Neuronal stem cell (in vitro differentiated cells): ENCODE data around the gene APBB1.

Experiments
- DNase-seq: peaks from one replicate; pipeline ENCODE4 v3.0.0-alpha.2; 2013; ENCODE audit warnings: low spot score
- H2AFZ ChIP-seq: one replicate; pipeline ENCODE4 v1.6.1; 2013; ENCODE audit warnings: mild to moderate bottlenecking, low read length, inconsistent platforms
- H2AK5ac ChIP-seq: 2 replicates; pipeline ENCODE4 v1.6.1; 2013; ENCODE audit warnings: low read depth, mild to moderate bottlenecking, inconsistent platforms, low read length, moderate library complexity, mixed read lengths
- H2BK120ac ChIP-seq: 2 replicates; pipeline ENCODE4 v1.6.1; 2013; ENCODE audit warnings: low read depth, mild to moderate bottlenecking, inconsistent platforms, low read length, moderate library complexity, mixed read lengths
- H2BK12ac ChIP-seq: one replicate; pipeline ENCODE4 v1.6.1; 2013; ENCODE audit warnings: low read length, inconsistent platforms
- H2BK15ac ChIP-seq: 2 replicates; pipeline ENCODE4 v1.6.1; 2013; ENCODE audit warnings: mild to moderate bottlenecking, low read length, inconsistent platforms, mixed read lengths
- H2BK5ac ChIP-seq: one replicate; pipeline ENCODE4 v1.6.1; 2013; ENCODE audit warnings: inconsistent platforms, mild to moderate bottlenecking, low read length, moderate library complexity
- H3K14ac ChIP-seq: one replicate; pipeline ENCODE4 v1.6.1; 2013; ENCODE audit warnings: low read length, inconsistent platforms
- H3K18ac ChIP-seq: 2 replicates; pipeline ENCODE4 v1.6.1; 2013; ENCODE audit warnings: low read length, inconsistent platforms
- H3K23ac ChIP-seq: 2 replicates; pipeline ENCODE4 v1.6.1; 2013; ENCODE audit warnings: low read depth, mild to moderate bottlenecking, mixed read lengths, low read length, inconsistent platforms; ENCODE audit not compliant: poor library complexity
- H3K27ac ChIP-seq: replicated peaks from 3 replicates; pipeline ENCODE4 v1.5.1; 2013; ENCODE audit warnings: low read length, inconsistent platforms
- H3K27me3 ChIP-seq, 3 experiments: 2 replicates each; pipeline ENCODE4 v1.6.1; 2013; ENCODE audit warnings: low read length in 3 of 3, mild to moderate bottlenecking in 2 of 3, inconsistent platforms in 1 of 3, low read depth in 1 of 3, mixed read lengths in 1 of 3, moderate library complexity in 1 of 3; ENCODE audit not compliant: control insufficient read depth in 3 of 3, insufficient read depth in 3 of 3
- H3K36me3 ChIP-seq, 2 donors: replicated peaks in 1 of 2; 2 replicates each; pipeline ENCODE4 v1.6.1; 2013; ENCODE audit warnings: low read length in 2 of 2; ENCODE audit not compliant: control insufficient read depth in 2 of 2, insufficient read depth in 2 of 2
- H3K4ac ChIP-seq: 2 replicates; pipeline ENCODE4 v1.6.1; 2013; ENCODE audit warnings: inconsistent platforms, mild to moderate bottlenecking, low read length, moderate library complexity
- H3K4me1 ChIP-seq, 2 donors: 1 replicate in 1 of 2; 2 replicates in 1 of 2; pipeline ENCODE4 v1.6.1; 2013; ENCODE audit warnings: low read length in 2 of 2, low read depth in 1 of 2; ENCODE audit not compliant: control insufficient read depth in 2 of 2, insufficient read depth in 1 of 2
- H3K4me2 ChIP-seq: one replicate; pipeline ENCODE4 v1.6.1; 2013; ENCODE audit warnings: mild to moderate bottlenecking, low read length, inconsistent platforms; ENCODE audit not compliant: insufficient read depth, poor library complexity, severe bottlenecking
- H3K4me3 ChIP-seq, 2 donors: 2 replicates each; pipeline ENCODE4 v1.5.1; 2013; ENCODE audit warnings: low read length in 2 of 2, mild to moderate bottlenecking in 2 of 2, inconsistent platforms in 1 of 2, moderate library complexity in 1 of 2
- H3K79me1 ChIP-seq: one replicate; pipeline ENCODE4 v1.6.1; 2013; ENCODE audit warnings: low read depth, mild to moderate bottlenecking, inconsistent platforms, low read length, moderate library complexity
- H3K9ac ChIP-seq: one replicate; pipeline ENCODE4 v1.6.1; 2013; ENCODE audit warnings: mild to moderate bottlenecking, low read depth, low read length, inconsistent platforms; ENCODE audit not compliant: poor library complexity
- H3K9me3 ChIP-seq, 2 donors: replicated peaks in 1 of 2; 2 replicates each; pipeline versions ENCODE3 to v1.6.1; 2013; ENCODE audit warnings: low read length in 2 of 2, mild to moderate bottlenecking in 2 of 2, inconsistent platforms in 1 of 2, low read depth in 1 of 2, mixed read lengths in 1 of 2, moderate library complexity in 1 of 2; ENCODE audit not compliant: control insufficient read depth in 2 of 2, insufficient read depth in 1 of 2
- H4K8ac ChIP-seq: one replicate; pipeline ENCODE4 v1.6.1; 2013; ENCODE audit warnings: low read depth, mild to moderate bottlenecking, inconsistent platforms, low read length, moderate library complexity
- H4K91ac ChIP-seq: one replicate; pipeline ENCODE4 v1.6.1; 2013; ENCODE audit warnings: low read length, low read depth, mild to moderate bottlenecking, inconsistent platforms; ENCODE audit not compliant: poor library complexity
- WGBS, 2 donors: extraction: QIAGEN DNeasy Blood & Tissue Kit; methylation state at CpG; one replicate each; pipeline ENCODE4 v1.1.7; 2013; ENCODE audit warnings: missing lambda C conversion rate in 2 of 2, mixed read lengths in 1 of 2; ENCODE audit not compliant: insufficient read length in 2 of 2, insufficient replicate concordance in 1 of 2; ENCODE audit errors: extremely low coverage in 2 of 2; 5-methylcytosine and 5-hydroxymethylcytosine counted together

APBB1 gene

DNA sequence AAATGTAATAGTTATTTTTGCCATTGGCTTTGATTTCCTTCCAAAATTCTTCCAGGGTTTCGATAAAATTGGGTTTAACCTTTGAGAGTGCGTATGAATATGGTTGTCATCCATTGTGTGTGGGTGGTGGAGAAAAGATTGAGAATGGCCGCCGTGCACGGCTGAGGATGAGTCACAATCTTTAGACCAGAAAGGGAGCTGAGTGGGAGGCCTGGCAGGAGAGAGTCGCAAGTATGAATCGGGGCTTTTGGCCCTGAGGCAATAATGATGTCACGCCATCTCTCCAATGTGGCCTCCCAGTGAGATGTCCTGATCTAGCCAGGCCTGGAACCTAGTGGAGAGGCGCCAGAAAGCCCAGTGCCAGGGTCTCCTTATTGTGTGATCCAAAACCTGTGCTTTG lies 61.7 kb downstream of the APBB1 start:
- H2BK15ac ChIP-seq = no peak overlapping the region
- no peak overlapping the region for H3K4me2 ChIP-seq
- H3K18ac ChIP-seq = no peak overlapping the region
- no peak overlapping the region for H2BK120ac ChIP-seq
- H3K79me1 ChIP-seq = no peaks in the 10 kb centered on the region
- H3K4me3 ChIP-seq = no peak overlapping the region
- H3K27me3 ChIP-seq = peaks cover 0 to 19% (median 0%) of the 10 kb centered on the region in 3 experiments
- H3K4ac ChIP-seq = no peak overlapping the region
- no peak overlapping the region for H3K27ac ChIP-seq
- no peak overlapping the region for H3K23ac ChIP-seq
- H4K8ac ChIP-seq = no peak overlapping the region
- no peak overlapping the region for H4K91ac ChIP-seq
- H2BK12ac ChIP-seq = no peak overlapping the region
- no peak overlapping the region for H2AFZ ChIP-seq
- no peak for DNase-seq
- H3K14ac ChIP-seq = no peak overlapping the region
- H2AK5ac ChIP-seq = no peak overlapping the region
- no peak overlapping the region for H3K9ac ChIP-seq
- H3K4me1 ChIP-seq = no peaks in the 10 kb centered on the region
- no peaks in the 10 kb centered on the region for H3K9me3 ChIP-seq
- no peak overlapping the region for H2BK5ac ChIP-seq
- WGBS, 2 donors = no CpG with 5 or more reads among the region's 9 CpGs
- H3K36me3 ChIP-seq = no peaks in the 10 kb centered on the region

DNA sequence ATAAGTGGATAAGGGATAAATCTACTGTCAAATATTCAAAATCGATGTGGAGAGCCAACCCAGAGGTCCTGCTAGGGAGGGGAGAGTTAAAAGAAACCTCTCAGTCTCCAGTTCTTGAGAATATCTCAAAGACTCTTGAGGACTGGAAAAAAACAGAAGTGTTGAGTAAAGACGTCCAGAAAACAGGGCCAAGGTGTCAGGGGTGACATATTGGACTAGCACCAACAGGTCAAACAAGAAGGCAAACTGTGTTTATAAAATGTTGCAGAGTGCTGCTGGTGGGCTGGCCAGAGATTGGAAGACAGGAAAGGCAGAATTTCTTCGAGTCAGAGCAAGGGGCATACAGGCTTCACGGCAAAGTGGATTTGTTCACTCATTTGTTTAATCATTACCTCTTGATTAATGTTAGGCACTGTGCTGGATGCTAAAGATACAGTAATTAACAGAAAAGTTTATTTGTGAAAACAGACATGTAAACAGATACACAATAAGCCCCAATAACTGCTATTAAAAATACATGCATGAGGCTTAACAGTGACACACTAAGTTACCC lies 62.3 kb downstream of the APBB1 start:
- Histone ChIP-seq H2AK5ac (no peak overlapping the region), H3K4me3 (no peak overlapping the region), H4K91ac (no peak overlapping the region), H2BK12ac (no peak overlapping the region), H3K27ac (no peak overlapping the region), H3K4ac (no peak overlapping the region), H3K27me3 (peaks cover 0 to 24% (median 0%) of the 10 kb centered on the region in 3 experiments), H3K9ac (no peak overlapping the region), H3K79me1 (no peaks in the 10 kb centered on the region), H3K36me3 (no peaks in the 10 kb centered on the region), H3K14ac (no peak overlapping the region), H3K18ac (no peak overlapping the region), H3K4me1 (no peaks in the 10 kb centered on the region), H3K23ac (no peak overlapping the region), H3K9me3 (no peaks in the 10 kb centered on the region), H2BK5ac (no peak overlapping the region), H4K8ac (no peak overlapping the region), H2BK15ac (no peak overlapping the region), H2BK120ac (no peak overlapping the region), H3K4me2 (no peak overlapping the region), H2AFZ (peak overlapping the region; percentile 20)
- DNase-seq = no peak
- WGBS, 2 donors = no CpG with 5 or more reads among the region's 4 CpGs

DNA sequence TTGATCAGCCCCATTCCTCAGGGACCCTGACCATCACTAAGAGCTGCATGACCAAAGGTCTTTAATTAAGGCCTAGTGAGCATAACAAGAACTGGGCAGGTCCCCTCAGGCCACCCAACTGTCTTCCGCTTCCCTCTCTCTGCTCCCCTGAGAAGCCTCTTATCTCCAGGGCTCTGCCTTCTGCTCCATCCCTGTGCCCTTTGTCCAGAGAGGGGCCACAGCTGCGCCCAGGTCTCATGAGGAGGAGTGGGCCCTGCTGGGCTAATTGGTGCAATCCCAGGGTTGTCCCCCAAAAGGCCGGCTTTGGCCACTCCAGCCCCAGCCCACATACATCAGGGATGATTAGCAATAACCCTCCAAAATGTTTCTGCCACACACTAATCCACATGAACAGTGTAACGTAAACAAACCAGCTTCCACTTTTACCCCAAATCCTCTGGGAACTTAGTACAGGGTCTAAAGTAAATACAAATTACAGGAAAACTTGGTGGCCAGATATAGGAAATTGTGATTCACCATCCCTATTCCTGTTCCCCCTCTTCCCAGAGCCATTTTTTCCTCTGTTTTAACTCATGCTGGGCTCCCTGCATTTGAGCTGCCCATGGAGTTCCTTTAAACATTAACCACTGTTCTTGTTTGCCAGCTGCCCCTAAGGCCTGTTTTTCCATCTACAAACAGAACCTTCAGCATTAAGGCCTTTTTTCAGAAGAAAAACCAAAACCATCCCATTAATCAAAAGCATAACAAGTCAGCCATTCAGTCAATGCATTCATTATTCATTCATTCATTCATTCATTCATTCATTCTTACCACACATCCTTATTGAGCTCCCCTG lies 64.0 kb downstream of the APBB1 start:
- Histone ChIP-seq H4K8ac (no peak overlapping the region), H3K27me3 (peaks cover 0 to 24% (median 0%) of the 10 kb centered on the region in 3 experiments), H2BK15ac (no peak overlapping the region), H3K36me3 (no peaks in the 10 kb centered on the region), H3K9ac (no peak overlapping the region), H3K27ac (no peak overlapping the region), H3K4ac (no peak overlapping the region), H3K23ac (no peak overlapping the region), H3K79me1 (no peaks in the 10 kb centered on the region), H3K9me3 (no peaks in the 10 kb centered on the region), H2BK120ac (no peak overlapping the region), H3K18ac (no peak overlapping the region), H3K14ac (no peak overlapping the region), H2AFZ (no peak overlapping the region), H2AK5ac (no peak overlapping the region), H4K91ac (no peak overlapping the region), H3K4me1 (no peaks in the 10 kb centered on the region), H2BK12ac (no peak overlapping the region), H2BK5ac (no peak overlapping the region), H3K4me2 (no peak overlapping the region), H3K4me3 (no peak overlapping the region)
- WGBS, 2 donors = no CpG with 5 or more reads among the region's 4 CpGs
- no peak for DNase-seq

- Histone ChIP-seq H3K4me1 (no peaks in the 10 kb centered on the region), H2BK120ac (no peak overlapping the region)
Observed at GRCh38 chr11:6353367-6353987, 65.4 kb downstream of the APBB1 start.

More at GRCh38 chr11:6353367-6353987, 65.4 kb downstream of the APBB1 start:
- DNase-seq = peak; percentile 70
- H2BK5ac ChIP-seq = no peak overlapping the region
- no peak overlapping the region for H3K9ac ChIP-seq
- H3K18ac ChIP-seq = no peak overlapping the region
- H2BK15ac ChIP-seq = no peak overlapping the region
- H4K91ac ChIP-seq = no peak overlapping the region
- H3K23ac ChIP-seq = no peak overlapping the region
- H3K9me3 ChIP-seq = no peaks in the 10 kb centered on the region
- no peak overlapping the region for H2AFZ ChIP-seq
- H4K8ac ChIP-seq = no peak overlapping the region
- H3K36me3 ChIP-seq = no peaks in the 10 kb centered on the region
- no peak overlapping the region for H3K4ac ChIP-seq
- no peak overlapping the region for H2BK12ac ChIP-seq
- no peak overlapping the region for H3K4me3 ChIP-seq
- peaks cover 0 to 24% (median 0%) of the 10 kb centered on the region in 3 experiments for H3K27me3 ChIP-seq
- no peak overlapping the region for H3K4me2 ChIP-seq
- H3K79me1 ChIP-seq = no peaks in the 10 kb centered on the region
- no peak overlapping the region for H2AK5ac ChIP-seq
- no CpG with 5 or more reads among the region's 5 CpGs for WGBS, 2 donors
- no peak overlapping the region for H3K14ac ChIP-seq
- H3K27ac ChIP-seq = no peak overlapping the region
